SU-DHL-6 (cell line): ENCODE results near the gene ADAM12.

Experiments used
- H2AFZ ChIP-seq: fragments of 200-600 bp; sonication (generic); 2 replicates; pipeline ENCODE4 v1.6.1; 2014; ENCODE audit warnings: low read depth, mild to moderate bottlenecking, moderate library complexity, mixed read lengths, antibody characterized with exemption, low read length; ENCODE audit not compliant: severe bottlenecking
- H3F3A ChIP-seq: fragments of 200-600 bp; shearing (Covaris generic); 2 replicates; pipeline ENCODE4 v1.6.0; 2016; ENCODE audit warnings: antibody characterized with exemption, mild to moderate bottlenecking; ENCODE audit not compliant: insufficient read depth
- H3K27ac ChIP-seq: fragments of 200-600 bp; sonication (generic); 2 replicates; pipeline ENCODE4 v1.5.1; 2016; ENCODE audit warnings: low read depth, mild to moderate bottlenecking, low read length, moderate library complexity, mixed read lengths
- H3K27me3 ChIP-seq: fragments of 200-600 bp; sonication (generic), shearing (Covaris generic); 2 replicates; pipeline ENCODE4 v1.6.0; 2014; ENCODE audit warnings: mild to moderate bottlenecking, low read length
- H3K36me3 ChIP-seq: fragments of 200-600 bp; sonication (generic); 2 replicates; pipeline ENCODE4 v1.6.1; 2014; ENCODE audit warnings: mild to moderate bottlenecking, low read length, mixed read lengths
- H3K4me2 ChIP-seq: fragments of 300-600, 200-600 bp; shearing (Covaris generic), sonication (generic); 2 replicates; pipeline ENCODE4 v1.6.0; 2014; ENCODE audit warnings: low read length, low read depth, mild to moderate bottlenecking; ENCODE audit not compliant: poor library complexity, severe bottlenecking
- H3K4me3 ChIP-seq: fragments of 200-600 bp; sonication (generic); 2 replicates; pipeline ENCODE4 v1.5.1; 2014; ENCODE audit warnings: antibody characterized with exemption, low read length, mild to moderate bottlenecking, mixed read lengths; ENCODE audit not compliant: insufficient read depth, poor library complexity, severe bottlenecking
- H3K79me2 ChIP-seq: fragments of 200-600 bp; sonication (generic); 2 replicates; pipeline ENCODE4 v1.6.1; 2014; ENCODE audit warnings: mild to moderate bottlenecking, low read length, moderate library complexity; ENCODE audit not compliant: insufficient read depth
- H3K9ac ChIP-seq: fragments of 200-600 bp; sonication (generic); 2 replicates; pipeline ENCODE4 v1.7.0; 2014; ENCODE audit warnings: mild to moderate bottlenecking, low read length
- H3K9me2 ChIP-seq: fragments of 200-600 bp; sonication (generic); replicated peaks from 2 replicates; pipeline ENCODE4 v1.6.1; 2014; ENCODE audit warnings: low read length; ENCODE audit not compliant: insufficient read depth
- H3K9me3 ChIP-seq: fragments of 200-600 bp; sonication (generic); 2 replicates; pipeline ENCODE4 v1.6.1; 2014; ENCODE audit warnings: low read length, mixed read lengths; ENCODE audit not compliant: insufficient read depth
- H4K20me1 ChIP-seq: fragments of 200-600 bp; sonication (generic); 2 replicates; pipeline ENCODE4 v1.6.1; 2014; ENCODE audit warnings: low read depth, mild to moderate bottlenecking, antibody characterized with exemption, low read length, moderate library complexity, mixed read lengths
- EZH2phosphoT487 ChIP-seq: fragments of 200-600 bp; sonication (generic), shearing (Covaris generic); conservative IDR thresholded peaks from 2 replicates; pipeline ENCODE4 v1.6.1; 2018; ENCODE audit warnings: mild to moderate bottlenecking, antibody characterized with exemption, low read length, moderate library complexity, mixed read lengths
- TF ChIP-seq, protein P1 (sequence below): fragments of 200-600 bp; sonication (generic); IDR thresholded peaks from one replicate; pipeline ENCODE4 v1.5.1; 2017; ENCODE audit warnings: antibody characterized with exemption, mild to moderate bottlenecking, low read length, moderate library complexity; ENCODE audit not compliant: insufficient read depth, poor library complexity, severe bottlenecking

ADAM12 gene

DNA sequence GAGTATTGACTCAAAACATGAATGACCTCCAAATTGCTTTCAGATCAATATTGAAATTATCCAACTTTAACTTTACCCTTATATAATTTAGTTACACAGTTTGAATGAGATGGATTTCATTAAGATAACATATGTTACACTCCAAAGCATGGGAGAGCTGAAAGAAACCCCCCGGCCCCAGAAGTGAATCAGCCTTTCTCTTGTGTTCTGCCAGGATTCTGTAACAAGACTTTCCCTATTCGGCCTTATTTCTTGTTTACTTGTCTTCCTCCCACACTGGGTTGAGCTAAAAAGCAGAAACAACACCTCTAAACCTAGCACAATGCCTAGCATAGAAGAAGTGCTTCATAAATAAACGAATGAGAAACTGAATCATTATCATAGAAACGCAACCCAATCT is 224.8 kb downstream of the ADAM12 start:
- no peaks in the 10 kb centered on the region for H3F3A ChIP-seq
- no peaks in the 10 kb centered on the region for H3K9me2 ChIP-seq
- no peak overlapping the region for H3K4me2 ChIP-seq
- TF ChIP-seq EZH2phosphoT487 = no peak
- TF ChIP-seq, protein P1, sequence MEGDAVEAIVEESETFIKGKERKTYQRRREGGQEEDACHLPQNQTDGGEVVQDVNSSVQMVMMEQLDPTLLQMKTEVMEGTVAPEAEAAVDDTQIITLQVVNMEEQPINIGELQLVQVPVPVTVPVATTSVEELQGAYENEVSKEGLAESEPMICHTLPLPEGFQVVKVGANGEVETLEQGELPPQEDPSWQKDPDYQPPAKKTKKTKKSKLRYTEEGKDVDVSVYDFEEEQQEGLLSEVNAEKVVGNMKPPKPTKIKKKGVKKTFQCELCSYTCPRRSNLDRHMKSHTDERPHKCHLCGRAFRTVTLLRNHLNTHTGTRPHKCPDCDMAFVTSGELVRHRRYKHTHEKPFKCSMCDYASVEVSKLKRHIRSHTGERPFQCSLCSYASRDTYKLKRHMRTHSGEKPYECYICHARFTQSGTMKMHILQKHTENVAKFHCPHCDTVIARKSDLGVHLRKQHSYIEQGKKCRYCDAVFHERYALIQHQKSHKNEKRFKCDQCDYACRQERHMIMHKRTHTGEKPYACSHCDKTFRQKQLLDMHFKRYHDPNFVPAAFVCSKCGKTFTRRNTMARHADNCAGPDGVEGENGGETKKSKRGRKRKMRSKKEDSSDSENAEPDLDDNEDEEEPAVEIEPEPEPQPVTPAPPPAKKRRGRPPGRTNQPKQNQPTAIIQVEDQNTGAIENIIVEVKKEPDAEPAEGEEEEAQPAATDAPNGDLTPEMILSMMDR = no peak
- H3K27ac ChIP-seq = no peak overlapping the region
- H3K79me2 ChIP-seq = no peaks in the 10 kb centered on the region
- no peaks in the 10 kb centered on the region for H3K36me3 ChIP-seq
- H3K9me3 ChIP-seq = no peaks in the 10 kb centered on the region
- no peak overlapping the region for H3K9ac ChIP-seq
- H2AFZ ChIP-seq = no peak overlapping the region
- H3K4me3 ChIP-seq = no peak overlapping the region
- no peaks in the 10 kb centered on the region for H4K20me1 ChIP-seq
- H3K27me3 ChIP-seq = no peaks in the 10 kb centered on the region

DNA sequence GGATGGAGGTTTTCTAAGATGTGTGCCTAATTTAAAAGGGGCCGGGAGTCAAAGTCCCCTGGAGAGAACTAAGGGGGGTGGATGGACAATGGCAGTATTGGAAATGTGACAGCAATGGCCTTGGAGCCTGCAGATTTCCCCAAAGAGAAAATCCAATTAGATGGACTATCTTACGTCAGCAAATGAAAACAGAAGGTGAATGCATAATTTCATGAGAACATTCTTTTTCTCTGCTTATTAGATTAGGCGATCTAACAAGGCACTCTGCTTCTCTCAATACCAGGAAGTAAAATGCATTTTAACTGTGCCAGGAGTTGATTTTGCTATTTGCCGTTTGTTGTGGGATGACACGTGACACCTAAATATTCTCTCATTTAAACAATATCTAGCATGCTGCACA is 226.6 kb downstream of the ADAM12 start:
- Histone ChIP-seq H3K79me2 (no peaks in the 10 kb centered on the region), H3K27ac (no peak overlapping the region), H3K9ac (no peak overlapping the region), H3K4me2 (no peak overlapping the region), H3K36me3 (no peaks in the 10 kb centered on the region), H3K4me3 (no peak overlapping the region), H4K20me1 (no peaks in the 10 kb centered on the region), H3F3A (no peaks in the 10 kb centered on the region), H3K9me2 (no peaks in the 10 kb centered on the region), H3K9me3 (no peaks in the 10 kb centered on the region), H2AFZ (no peak overlapping the region), H3K27me3 (no peaks in the 10 kb centered on the region)
- TF ChIP-seq, protein P1 = no peak

DNA sequence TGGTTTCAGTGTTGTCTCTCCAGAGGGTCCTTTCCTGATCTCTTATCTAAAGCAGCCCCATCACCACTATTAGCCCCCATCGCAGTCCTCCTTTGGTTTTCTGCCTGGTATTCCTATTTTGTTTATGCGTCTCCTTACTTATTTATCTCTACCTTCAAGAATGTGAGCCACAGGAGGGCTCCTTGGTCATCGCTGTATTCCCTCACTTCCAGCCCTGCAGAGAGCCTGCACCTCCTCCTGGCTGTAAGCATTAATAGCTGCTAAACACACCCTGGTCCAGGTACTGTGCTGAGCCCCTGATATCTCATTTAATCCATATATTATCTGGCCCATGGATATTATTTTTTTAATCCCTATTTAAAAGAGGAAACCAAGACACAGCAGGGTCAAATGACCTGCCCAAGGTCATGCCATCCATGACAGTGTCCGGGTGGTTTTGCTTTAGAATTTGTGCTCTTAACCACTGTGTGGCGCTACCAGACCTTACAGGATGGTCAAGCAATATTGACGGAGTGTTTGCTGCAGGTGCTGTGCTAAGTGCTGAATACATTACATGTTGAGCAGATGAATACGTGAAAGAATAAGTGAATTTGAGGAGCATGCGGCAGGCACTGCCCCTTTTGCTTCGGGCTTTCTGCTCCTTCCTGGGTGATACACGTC is 227.2 kb downstream of the ADAM12 start:
- no peak overlapping the region for H3K4me3 ChIP-seq

More for the DNA sequence above, 227.2 kb downstream of the ADAM12 start:
- H3K36me3 ChIP-seq = no peaks in the 10 kb centered on the region
- no peaks in the 10 kb centered on the region for H3K9me3 ChIP-seq
- TF ChIP-seq, protein P1 = no peak
- no peak for TF ChIP-seq EZH2phosphoT487
- H4K20me1 ChIP-seq = no peaks in the 10 kb centered on the region
- H3K27me3 ChIP-seq = no peaks in the 10 kb centered on the region
- no peaks in the 10 kb centered on the region for H3K9me2 ChIP-seq
- no peak overlapping the region for H3K4me2 ChIP-seq
- no peaks in the 10 kb centered on the region for H3K79me2 ChIP-seq
- no peak overlapping the region for H3K9ac ChIP-seq
- no peak overlapping the region for H3K27ac ChIP-seq
- H2AFZ ChIP-seq = no peak overlapping the region
- no peaks in the 10 kb centered on the region for H3F3A ChIP-seq
